Esophagus muscularis mucosa (tissue), 4 donors: ENCODE measurements around the gene OGG1. TPM values are rescaled to one million over a fixed set of nuclear protein-coding genes. Genes with fewer than 3 reads are reported as not detected.

ENCODE experiments used
- DNase-seq: peaks from one replicate; pipeline ENCODE4 v3.0.0-alpha.2; 2017; ENCODE audit errors: extremely low spot score
- H3K27ac ChIP-seq, 4 donors: fragments of 200-600 bp; sonication (generic); replicated peaks in 1 of 4; 1 replicate in 3 of 4; 2 replicates in 1 of 4; pipeline ENCODE4 v1.5.1; 2016 to 2019; ENCODE audit warnings: mild to moderate bottlenecking in 1 of 4
- H3K27me3 ChIP-seq, 4 donors: fragments of 200-600 bp; sonication (generic); one replicate each; pipeline versions ENCODE4 v1.5.1 to v1.6.0; 2016 to 2019
- H3K36me3 ChIP-seq, 4 donors: fragments of 200-600 bp; sonication (generic); one replicate each; pipeline ENCODE4 v1.5.1; 2016 to 2019
- H3K4me1 ChIP-seq, 4 donors: fragments of 200-600 bp; sonication (generic); one replicate each; pipeline ENCODE4 v1.5.1; 2016 to 2019
- H3K4me3 ChIP-seq, 4 donors: fragments of 200-600 bp; sonication (generic); 1 replicate in 2 of 4; 2 replicates in 2 of 4; pipeline ENCODE4 v1.5.1; 2016 to 2019; ENCODE audit warnings: mild to moderate bottlenecking in 4 of 4, moderate library complexity in 1 of 4
- H3K9me3 ChIP-seq, 4 donors: fragments of 200-600 bp; sonication (generic); 1 replicate in 3 of 4; 2 replicates in 1 of 4; pipeline ENCODE4 v1.5.1; 2016 to 2019
- CTCF ChIP-seq, 3 experiments: fragments of 200-600 bp in 2 of 3; fragments of 450-650 bp in 1 of 3; sonication (generic) in 2 of 3; IDR thresholded peaks; one replicate each; pipeline ENCODE4 v1.5.1; 2017 to 2019; ENCODE audit warnings: antibody characterized with exemption in 3 of 3, mild to moderate bottlenecking in 2 of 3, moderate library complexity in 1 of 3
- EP300 ChIP-seq: sonication (generic); formaldehyde crosslinking; IDR thresholded peaks from one replicate; pipeline ENCODE4 v1.6.1; 2017; ENCODE audit warnings: antibody characterized with exemption
- POLR2A ChIP-seq: fragments of 450-650 bp; IDR thresholded peaks from one replicate; pipeline ENCODE4 v1.6.1; 2017; ENCODE audit warnings: antibody characterized with exemption, moderate library complexity, mild to moderate bottlenecking, low read depth
- POLR2AphosphoS5 ChIP-seq, 2 donors: sonication (generic); formaldehyde crosslinking; IDR thresholded peaks; one replicate each; pipeline ENCODE4 v1.6.1; 2017; ENCODE audit warnings: antibody characterized with exemption in 2 of 2
- WGBS: methylation state at CpG from one replicate; pipeline ENCODE4 v1.1.5; 2018; 5-methylcytosine and 5-hydroxymethylcytosine counted together
- intact Hi-C: fragments of 100-400 bp; cut with DNase I; formaldehyde crosslinking; loops from one replicate; pipeline ENCODE4 v1.15.1; 2023
- total RNA-seq, 4 donors: library from RNA; depleted of rRNA; stranded (reverse); fragments of >200 nt; gene quantifications; one replicate each; pipeline versions ENCODE4 v1.1.0 to v1.2.1, GENCODE V29; 2016

Gene OGG1
- total RNA-seq, 4 donors from 2014 or later, result 18.6 to 28.3 (median 24.9) TPM

- WGBS, result 97% methylated on average over 7 of the region's 7 CpGs
- DNase-seq, result no peak
- Histone ChIP-seq H3K4me3 (no peak overlapping the region), H3K27ac (no peak overlapping the region), H3K4me1 (peaks cover 0 to 13% (median 11%) of the 10 kb centered on the region in 4 donors), H3K9me3 (no peaks in the 10 kb centered on the region), H3K27me3 (no peaks in the 10 kb centered on the region), H3K36me3 (peaks cover 57 to 93% (median 76%) of the 10 kb centered on the region in 4 donors)
- intact Hi-C loops, result no loop called here
- no peak for TF ChIP-seq EP300
- no peak for TF ChIP-seq CTCF (IDR thresholded peaks at IDR 0.05)
- TF ChIP-seq POLR2AphosphoS5 (IDR thresholded peaks at IDR 0.05), result no peak
- TF ChIP-seq POLR2A, result no peak
Measured at GRCh38 chr3:9786209-9786739, 36.5 kb downstream of the OGG1 start.

- Histone ChIP-seq H3K27me3 (no peaks in the 10 kb centered on the region), H3K27ac (no peak overlapping the region), H3K9me3 (no peaks in the 10 kb centered on the region), H3K4me1 (peaks cover 4 to 18% (median 17%) of the 10 kb centered on the region in 4 donors), H3K36me3 (peaks cover 52 to 86% (median 68%) of the 10 kb centered on the region in 4 donors), H3K4me3 (no peak overlapping the region)
- 88% methylated on average over 10 of the region's 13 CpGs for WGBS
- no peak for TF ChIP-seq POLR2A
- peak in 2 of 3 experiments; percentile 5 to 40 for TF ChIP-seq CTCF (IDR thresholded peaks at IDR 0.05)
- no peak for TF ChIP-seq EP300
- no peak for TF ChIP-seq POLR2AphosphoS5 (IDR thresholded peaks at IDR 0.05)
- intact Hi-C loops, result no loop called here
- no peak for DNase-seq
Measured at GRCh38 chr3:9786825-9787669, 37.3 kb downstream of the OGG1 start.

- no peaks in the 10 kb centered on the region for H3K9me3 ChIP-seq
- H3K36me3 ChIP-seq, result peaks cover 46 to 79% (median 62%) of the 10 kb centered on the region in 4 donors
- H3K4me1 ChIP-seq, result peaks cover 4 to 18% (median 17%) of the 10 kb centered on the region in 4 donors
- no peak for DNase-seq
- TF ChIP-seq EP300 (no peak), POLR2AphosphoS5 (IDR thresholded peaks at IDR 0.05) (no peak), CTCF (IDR thresholded peaks at IDR 0.05) (no peak), POLR2A (no peak)
- no peaks in the 10 kb centered on the region for H3K27me3 ChIP-seq
- no peak overlapping the region for H3K27ac ChIP-seq
- H3K4me3 ChIP-seq, result no peak overlapping the region
- intact Hi-C loops, result no loop called here
- WGBS, result 66% methylated on average over 6 of the region's 6 CpGs
Measured at GRCh38 chr3:9787714-9788113, 38.0 kb downstream of the OGG1 start.

- WGBS, result 98% methylated on average over 5 of the region's 11 CpGs
- Histone ChIP-seq H3K9me3 (no peaks in the 10 kb centered on the region), H3K4me3 (no peak overlapping the region), H3K4me1 (peaks cover 22 to 46% (median 45%) of the 10 kb centered on the region in 4 donors), H3K27me3 (no peaks in the 10 kb centered on the region), H3K27ac (peak overlapping the region; percentile 94 to 98 (median 97)), H3K36me3 (peaks cover 23 to 64% (median 43%) of the 10 kb centered on the region in 4 donors)
- no peak for DNase-seq
- TF ChIP-seq POLR2A, result no peak
- no peak for TF ChIP-seq POLR2AphosphoS5 (IDR thresholded peaks at IDR 0.05)
- TF ChIP-seq CTCF (IDR thresholded peaks at IDR 0.05), result no peak
- no peak for TF ChIP-seq EP300
- intact Hi-C loops, result loop anchor here (2.0 to 5.0 kb wide), 3 partner anchors 16 to 74 kb away; no protein-coding TSS in a partner anchor
Measured at GRCh38 chr3:9791127-9791526, 41.4 kb downstream of the OGG1 start.
